Thymus (tissue), 11 donors: ENCODE data around the gene JAK2. TPM values are rescaled to one million over a fixed set of nuclear protein-coding genes. Genes with fewer than 3 reads are reported as not detected.

ENCODE experiments used
- DNase-seq, 9 donors: peaks; one replicate each; pipeline ENCODE4 v3.0.0-alpha.2; 2013; ENCODE audit warnings: low spot score in 9 of 9, low read depth in 6 of 9, missing footprints in 1 of 9
- H3K27ac ChIP-seq, 2 donors: one replicate each; pipeline ENCODE4 v1.5.1; 2013; ENCODE audit warnings: control low read depth in 1 of 2, low read depth in 1 of 2, low read length in 1 of 2, mild to moderate bottlenecking in 1 of 2, moderate library complexity in 1 of 2
- H3K27me3 ChIP-seq, 2 donors: one replicate each; pipeline ENCODE4 v1.5.1; 2013; ENCODE audit warnings: low read length in 1 of 2; ENCODE audit not compliant: control insufficient read depth in 2 of 2, insufficient read depth in 1 of 2
- H3K36me3 ChIP-seq, 2 donors: one replicate each; pipeline ENCODE4 v1.5.1; 2013; ENCODE audit warnings: low read length in 1 of 2, mild to moderate bottlenecking in 1 of 2, moderate library complexity in 1 of 2; ENCODE audit not compliant: control insufficient read depth in 2 of 2, insufficient read depth in 2 of 2
- H3K4me1 ChIP-seq, 2 donors: one replicate each; pipeline ENCODE4 v1.5.1; 2013; ENCODE audit warnings: low read length in 2 of 2; ENCODE audit not compliant: control insufficient read depth in 2 of 2, insufficient read depth in 2 of 2
- H3K4me3 ChIP-seq, 2 donors: one replicate each; pipeline ENCODE4 v1.5.1; 2013; ENCODE audit warnings: low read length in 2 of 2, control low read depth in 1 of 2, mild to moderate bottlenecking in 1 of 2
- H3K9me3 ChIP-seq, 2 donors: one replicate each; pipeline ENCODE4 v1.5.1; 2013; ENCODE audit warnings: low read length in 1 of 2, mild to moderate bottlenecking in 1 of 2; ENCODE audit not compliant: control insufficient read depth in 2 of 2, insufficient read depth in 1 of 2
- WGBS: extraction: QIAGEN DNeasy Blood & Tissue Kit; methylation state at CpG from one replicate; pipeline ENCODE4 v1.1.7; 2013; 5-methylcytosine and 5-hydroxymethylcytosine counted together
- polyA plus RNA-seq: library from polyadenylated mRNA; stranded (reverse); fragments of 200-250 nt; gene quantifications from one replicate; pipeline ENCODE4 v1.2.3, GENCODE V29; 2013
- total RNA-seq: library from RNA; stranded (reverse); fragments of 120-200 nt; gene quantifications from one replicate; pipeline ENCODE4 v1.2.4, GENCODE V29; 2013
- donor health status: healthy.

Gene JAK2
- total and polyA plus RNA-seq, 2 donors, result 11.2 to 13.9 TPM

DNA sequence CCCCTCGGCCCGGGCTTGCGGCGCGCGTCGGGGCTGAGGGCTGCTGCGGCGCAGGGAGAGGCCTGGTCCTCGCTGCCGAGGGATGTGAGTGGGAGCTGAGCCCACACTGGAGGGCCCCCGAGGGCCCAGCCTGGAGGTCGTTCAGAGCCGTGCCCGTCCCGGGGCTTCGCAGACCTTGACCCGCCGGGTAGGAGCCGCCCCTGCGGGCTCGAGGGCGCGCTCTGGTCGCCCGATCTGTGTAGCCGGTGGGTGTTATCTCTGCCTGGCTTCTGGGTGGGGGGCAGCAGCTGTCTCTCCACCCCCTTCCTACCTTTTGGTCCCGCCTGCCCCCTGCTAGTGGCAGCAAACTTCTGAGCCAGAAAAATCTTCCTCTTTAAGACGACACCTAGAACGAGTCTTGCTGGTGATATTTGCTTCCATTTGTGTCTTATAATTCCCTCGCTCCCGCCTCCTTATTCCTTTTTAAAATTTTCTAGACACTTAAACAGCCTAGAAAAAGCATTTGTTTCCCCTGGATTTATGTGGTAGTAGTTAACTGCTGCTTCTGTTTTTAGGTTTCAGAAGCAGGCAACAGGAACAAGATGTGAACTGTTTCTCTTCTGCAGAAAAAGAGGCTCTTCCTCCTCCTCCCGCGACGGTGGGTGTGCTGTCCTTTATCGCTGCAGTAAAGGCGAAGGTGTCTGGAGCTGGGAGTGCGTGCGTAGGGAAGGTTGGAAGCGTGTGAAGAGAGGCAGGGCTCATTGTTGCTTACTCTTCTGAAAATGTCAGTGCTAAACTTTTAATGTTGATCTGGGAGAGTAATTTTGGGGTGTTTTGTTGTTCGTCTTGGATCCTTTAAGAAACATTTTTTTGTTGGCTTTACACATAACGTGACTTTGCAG is 554 bp downstream of the JAK2 start:
- peaks cover 0 to 10% of the 10 kb centered on the region in 2 donors for H3K27me3 ChIP-seq
- peaks cover 10 to 11% of the 10 kb centered on the region in 2 donors for H3K4me1 ChIP-seq
- peak overlapping the region; percentile 59 to 85 for H3K4me3 ChIP-seq
- peak in 7 of 9 donors; percentile 29 to 73 (median 36) for DNase-seq
- H3K27ac ChIP-seq, result peak overlapping the region; percentile 85 to 93
- under 1% methylated on average over 42 of the region's 42 CpGs for WGBS
- H3K9me3 ChIP-seq, result no peaks in the 10 kb centered on the region
- no peaks in the 10 kb centered on the region for H3K36me3 ChIP-seq

DNA sequence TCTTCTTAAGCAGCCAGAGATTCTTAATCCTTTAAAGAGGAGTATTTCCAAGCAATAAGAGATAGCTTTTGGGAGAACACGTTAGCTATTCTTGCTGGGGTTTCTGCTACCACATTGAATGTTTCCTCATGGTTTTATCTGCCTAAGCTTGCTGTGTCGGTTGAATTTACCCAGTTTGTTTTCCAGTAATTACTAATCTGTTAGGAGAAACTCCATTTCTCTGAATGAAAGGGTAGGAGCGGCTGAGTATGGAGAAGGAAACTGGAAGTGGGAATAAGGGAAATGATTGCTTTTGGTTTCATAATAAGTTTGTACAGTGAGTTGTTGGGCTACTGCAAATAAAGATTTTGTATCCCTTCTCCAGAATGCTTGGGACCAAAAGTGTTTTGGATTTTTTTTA is 1.2 kb downstream of the JAK2 start:
- peaks cover 10 to 11% of the 10 kb centered on the region in 2 donors for H3K4me1 ChIP-seq
- DNase-seq, result peak in 1 of 9 donors; percentile 10

DNA sequence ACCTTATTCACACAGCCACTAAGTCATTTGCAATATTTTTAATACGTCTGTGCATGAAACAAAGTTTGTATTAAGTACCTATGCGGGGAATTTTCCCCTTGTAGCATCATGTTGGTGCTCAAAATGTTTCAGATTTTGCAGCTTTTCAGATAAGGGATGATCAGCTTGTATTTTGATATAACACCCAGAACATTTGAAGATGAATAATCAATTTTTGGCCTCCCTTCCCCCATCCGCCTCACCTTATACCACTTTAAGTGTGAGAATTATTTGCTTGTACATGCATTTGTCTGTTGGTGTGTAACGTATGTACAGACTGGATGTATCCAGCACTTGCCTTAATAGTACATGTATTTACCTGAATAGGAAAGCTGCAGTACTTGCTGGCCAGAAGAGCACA is 1.7 kb downstream of the JAK2 start:
- Histone ChIP-seq H3K4me3 (no peak overlapping the region), H3K36me3 (no peaks in the 10 kb centered on the region), H3K27me3 (peaks cover 0 to 10% of the 10 kb centered on the region in 2 donors), H3K4me1 (peaks cover 10 to 11% of the 10 kb centered on the region in 2 donors), H3K27ac (no peak overlapping the region), H3K9me3 (no peaks in the 10 kb centered on the region)
- no peak for DNase-seq
- WGBS, result 97% methylated on average over 4 of the region's 4 CpGs

More for the DNA sequence above, 1.2 kb downstream of the JAK2 start:
- 4% methylated on average over 3 of the region's 3 CpGs for WGBS
- Histone ChIP-seq H3K36me3 (no peaks in the 10 kb centered on the region), H3K27ac (peak overlapping the region; percentile 85 to 93), H3K4me3 (peak overlapping the region; percentile 59 to 85), H3K27me3 (peaks cover 0 to 10% of the 10 kb centered on the region in 2 donors), H3K9me3 (no peaks in the 10 kb centered on the region)

DNA sequence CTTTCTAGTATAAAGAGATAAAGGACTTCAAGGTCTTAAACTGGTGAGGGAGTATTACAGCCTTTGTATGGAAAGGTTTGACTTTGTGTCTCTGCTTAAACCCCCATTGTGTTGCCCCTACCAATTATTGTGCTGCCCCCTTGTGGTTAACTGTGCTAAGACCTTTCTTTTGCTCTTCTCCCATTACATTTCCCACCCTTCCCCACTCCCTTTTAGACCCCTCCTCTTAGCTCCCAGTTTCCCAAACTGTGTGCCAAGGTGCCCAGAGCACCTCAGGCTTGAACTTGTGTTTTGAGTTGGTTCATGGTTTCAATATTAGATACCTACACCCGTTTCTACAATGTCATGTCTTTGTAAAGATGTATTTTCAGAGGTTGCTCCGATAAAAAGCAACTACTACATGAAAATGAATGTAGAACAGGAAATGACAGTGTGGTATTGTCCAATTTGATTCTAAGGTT is 2.9 kb downstream of the JAK2 start:
- peak in 8 of 9 donors; percentile 45 to 83 (median 65) for DNase-seq

DNA sequence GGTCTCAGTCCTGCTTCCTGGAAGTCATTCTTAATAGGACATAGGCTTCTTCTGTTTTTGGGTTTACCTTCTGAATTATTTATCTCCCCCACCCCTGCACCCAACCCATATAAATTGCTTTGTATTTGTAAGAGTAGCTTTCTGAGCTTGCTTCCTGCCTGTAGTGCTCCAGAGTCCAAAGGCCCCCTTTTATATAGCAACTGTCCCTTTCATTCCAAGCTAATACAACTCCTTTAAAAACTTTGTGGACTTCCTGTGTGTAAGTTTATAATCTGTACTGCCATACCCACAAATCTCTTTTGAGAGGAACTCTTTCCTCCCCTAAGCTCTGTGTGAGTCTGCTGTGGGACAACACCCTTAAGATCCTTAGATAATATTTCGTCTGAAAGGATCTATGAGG is 7.8 kb downstream of the JAK2 start:
- no peaks in the 10 kb centered on the region for H3K9me3 ChIP-seq
- no peak overlapping the region for H3K27ac ChIP-seq
- H3K4me1 ChIP-seq, result peaks cover 2 to 3% of the 10 kb centered on the region in 2 donors
- H3K27me3 ChIP-seq, result no peaks in the 10 kb centered on the region
- peaks cover 0 to 4% of the 10 kb centered on the region in 2 donors for H3K36me3 ChIP-seq
- H3K4me3 ChIP-seq, result no peak overlapping the region
- DNase-seq, result no peak
- WGBS, result 89% methylated on average over 1 of the region's 1 CpG

More for the DNA sequence above, 2.9 kb downstream of the JAK2 start:
- WGBS, result 13% methylated on average over 2 of the region's 2 CpGs
- Histone ChIP-seq H3K4me1 (peaks cover 10 to 11% of the 10 kb centered on the region in 2 donors), H3K27me3 (peaks cover 0 to 10% of the 10 kb centered on the region in 2 donors), H3K9me3 (no peaks in the 10 kb centered on the region), H3K36me3 (peaks cover 0 to 4% of the 10 kb centered on the region in 2 donors), H3K4me3 (no peak overlapping the region), H3K27ac (no peak overlapping the region)

DNA sequence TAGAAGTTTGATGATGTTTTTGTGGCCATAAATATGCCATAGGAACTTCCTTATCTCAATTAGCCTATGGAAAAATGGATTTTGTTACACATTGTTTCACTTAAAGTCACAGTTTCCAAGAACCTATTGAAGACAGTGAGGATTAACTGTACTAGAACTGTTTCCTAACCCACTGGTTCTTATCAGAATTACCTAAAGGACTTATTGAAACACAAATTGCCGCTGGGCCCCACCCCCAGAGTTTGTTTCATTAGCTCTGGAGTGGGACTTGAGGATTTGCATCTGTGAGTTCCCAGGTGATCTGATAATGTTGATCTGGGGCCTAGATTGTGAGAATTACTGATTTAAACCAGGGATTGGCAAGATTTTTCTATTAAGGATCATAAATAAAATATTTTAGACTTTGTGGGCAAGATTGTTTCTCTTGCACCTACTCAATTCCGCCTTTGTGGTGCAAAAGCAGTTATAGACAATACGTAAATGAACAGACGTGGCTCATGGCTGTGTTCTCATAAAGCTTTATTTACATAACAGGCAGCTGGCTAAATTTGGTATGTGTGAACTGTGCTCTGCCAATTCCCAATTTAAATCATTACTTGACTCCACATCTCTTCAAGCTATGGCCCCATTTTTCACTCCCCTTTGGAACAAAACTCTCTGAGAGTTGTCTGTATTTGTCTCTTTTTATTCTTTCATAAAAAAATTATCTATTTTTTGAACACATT is 9.3 kb downstream of the JAK2 start:
- Histone ChIP-seq H3K27me3 (no peaks in the 10 kb centered on the region), H3K27ac (no peak overlapping the region), H3K4me1 (no peaks in the 10 kb centered on the region), H3K9me3 (no peaks in the 10 kb centered on the region), H3K36me3 (peaks cover 0 to 4% of the 10 kb centered on the region in 2 donors), H3K4me3 (no peak overlapping the region)
- DNase-seq, result no peak
- 97% methylated on average over 4 of the region's 4 CpGs for WGBS

DNA sequence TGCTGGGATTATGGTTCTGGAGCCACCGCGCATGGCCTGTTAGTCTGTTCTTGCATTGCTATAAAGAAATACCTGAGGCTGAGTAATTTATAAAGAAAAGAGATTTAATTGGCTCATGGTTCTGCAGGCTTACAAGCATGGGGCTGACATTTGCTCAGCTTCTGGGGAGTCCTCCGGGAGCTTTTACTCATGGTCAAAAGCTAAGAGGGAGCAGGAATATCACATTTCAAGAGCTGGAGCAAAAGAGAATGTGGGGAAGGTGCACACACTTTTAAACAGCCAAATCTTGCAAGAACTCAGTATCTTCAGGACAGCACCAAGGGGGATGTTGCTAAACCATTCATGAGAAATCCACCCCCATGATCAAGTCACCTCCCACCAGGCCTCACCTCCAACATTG is 12.1 kb downstream of the JAK2 start:
- 97% methylated on average over 3 of the region's 3 CpGs for WGBS
- peaks cover 0 to 4% of the 10 kb centered on the region in 2 donors for H3K36me3 ChIP-seq

DNA sequence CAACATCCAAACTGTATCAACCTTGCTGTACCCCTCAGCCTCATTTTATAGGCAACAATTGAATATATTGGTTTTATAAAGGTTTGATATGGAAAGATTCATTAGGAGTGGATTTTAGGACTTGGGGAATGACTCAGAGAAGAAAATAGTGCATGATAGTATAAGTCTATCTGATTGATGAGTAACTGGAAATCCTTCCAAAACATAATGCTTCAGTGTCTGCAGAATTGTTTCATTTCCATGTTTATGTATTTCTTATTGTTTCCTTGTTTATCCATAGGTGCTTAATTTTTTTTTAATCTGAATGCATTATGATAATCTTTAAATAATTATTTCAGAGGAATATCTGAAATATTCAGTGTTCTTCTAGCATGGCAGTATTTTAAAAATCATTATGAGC is 12.6 kb downstream of the JAK2 start:
- Histone ChIP-seq H3K36me3 (no peaks in the 10 kb centered on the region), H3K27ac (no peak overlapping the region), H3K27me3 (no peaks in the 10 kb centered on the region), H3K4me3 (no peak overlapping the region), H3K9me3 (no peaks in the 10 kb centered on the region), H3K4me1 (no peaks in the 10 kb centered on the region)
- no peak for DNase-seq

More for the DNA sequence above, 12.1 kb downstream of the JAK2 start:
- Histone ChIP-seq H3K4me3 (no peak overlapping the region), H3K27ac (no peak overlapping the region), H3K4me1 (no peaks in the 10 kb centered on the region), H3K27me3 (no peaks in the 10 kb centered on the region), H3K9me3 (no peaks in the 10 kb centered on the region)
- no peak for DNase-seq

DNA sequence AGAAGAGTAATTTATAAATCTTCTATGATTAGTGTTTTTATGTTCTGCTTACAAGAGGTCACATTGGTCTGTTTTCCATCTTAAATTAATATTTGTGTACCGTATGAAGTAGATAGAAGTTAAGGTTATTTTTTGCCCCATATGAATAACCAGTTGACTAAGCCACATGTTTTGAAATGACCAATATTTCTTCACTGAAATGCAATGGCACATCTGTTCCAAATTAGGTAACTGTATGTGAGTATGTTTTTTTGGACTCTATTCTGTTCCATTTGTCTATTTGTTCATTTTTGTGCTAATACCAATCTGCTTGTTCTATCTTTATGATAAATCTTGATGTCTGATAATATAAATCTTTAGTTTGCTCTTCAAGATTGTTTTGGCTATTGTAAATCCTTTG is 17.7 kb downstream of the JAK2 start:
- no peak overlapping the region for H3K4me3 ChIP-seq
- H3K36me3 ChIP-seq, result no peaks in the 10 kb centered on the region
- no peaks in the 10 kb centered on the region for H3K4me1 ChIP-seq
- no peak for DNase-seq
- H3K9me3 ChIP-seq, result no peaks in the 10 kb centered on the region
- WGBS, result 100% methylated on average over 1 of the region's 1 CpG
- H3K27me3 ChIP-seq, result no peaks in the 10 kb centered on the region
- no peak overlapping the region for H3K27ac ChIP-seq
